ENCODE measurements around the gene LNX1.

DNA sequence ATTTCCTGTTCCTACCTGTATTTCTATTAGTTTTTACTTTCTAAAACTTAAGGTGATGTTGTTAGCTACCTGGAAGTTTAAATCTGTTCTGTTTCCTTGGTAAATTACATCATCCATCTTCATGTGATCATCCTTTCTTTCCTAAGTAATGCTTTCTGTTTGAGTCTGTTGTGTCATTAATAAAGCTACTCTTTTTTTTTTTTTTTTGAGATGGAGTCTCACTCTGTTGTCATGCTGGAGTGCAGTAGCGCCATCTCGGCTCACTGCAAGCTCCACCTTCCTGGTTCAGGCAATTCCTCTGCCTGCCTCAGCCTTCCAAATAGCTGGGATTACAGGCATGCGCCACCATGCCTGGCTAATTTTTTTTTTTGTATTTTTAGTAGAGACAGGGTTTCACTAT is 140.5 kb downstream of the LNX1 start:
- TF ChIP-seq, protein P1, sequence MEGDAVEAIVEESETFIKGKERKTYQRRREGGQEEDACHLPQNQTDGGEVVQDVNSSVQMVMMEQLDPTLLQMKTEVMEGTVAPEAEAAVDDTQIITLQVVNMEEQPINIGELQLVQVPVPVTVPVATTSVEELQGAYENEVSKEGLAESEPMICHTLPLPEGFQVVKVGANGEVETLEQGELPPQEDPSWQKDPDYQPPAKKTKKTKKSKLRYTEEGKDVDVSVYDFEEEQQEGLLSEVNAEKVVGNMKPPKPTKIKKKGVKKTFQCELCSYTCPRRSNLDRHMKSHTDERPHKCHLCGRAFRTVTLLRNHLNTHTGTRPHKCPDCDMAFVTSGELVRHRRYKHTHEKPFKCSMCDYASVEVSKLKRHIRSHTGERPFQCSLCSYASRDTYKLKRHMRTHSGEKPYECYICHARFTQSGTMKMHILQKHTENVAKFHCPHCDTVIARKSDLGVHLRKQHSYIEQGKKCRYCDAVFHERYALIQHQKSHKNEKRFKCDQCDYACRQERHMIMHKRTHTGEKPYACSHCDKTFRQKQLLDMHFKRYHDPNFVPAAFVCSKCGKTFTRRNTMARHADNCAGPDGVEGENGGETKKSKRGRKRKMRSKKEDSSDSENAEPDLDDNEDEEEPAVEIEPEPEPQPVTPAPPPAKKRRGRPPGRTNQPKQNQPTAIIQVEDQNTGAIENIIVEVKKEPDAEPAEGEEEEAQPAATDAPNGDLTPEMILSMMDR (IDR thresholded peaks at IDR 0.05; ENCODE audit: insufficient read depth, low read length), result no peak
- TF ChIP-seq SPI1 (IDR thresholded peaks at IDR 0.05; ENCODE audit: borderline replicate concordance, low read depth), result no peak
- TF ChIP-seq GABPA (IDR thresholded peaks at IDR 0.05; ENCODE audit: low read depth), result no peak
- no peak for TF ChIP-seq POLR2AphosphoS5 (IDR thresholded peaks at IDR 0.05; ENCODE audit: low read depth)

Data from HL-60 (cell line).